ENCODE results near the gene CNTN5.

CNTN5 gene

DNA sequence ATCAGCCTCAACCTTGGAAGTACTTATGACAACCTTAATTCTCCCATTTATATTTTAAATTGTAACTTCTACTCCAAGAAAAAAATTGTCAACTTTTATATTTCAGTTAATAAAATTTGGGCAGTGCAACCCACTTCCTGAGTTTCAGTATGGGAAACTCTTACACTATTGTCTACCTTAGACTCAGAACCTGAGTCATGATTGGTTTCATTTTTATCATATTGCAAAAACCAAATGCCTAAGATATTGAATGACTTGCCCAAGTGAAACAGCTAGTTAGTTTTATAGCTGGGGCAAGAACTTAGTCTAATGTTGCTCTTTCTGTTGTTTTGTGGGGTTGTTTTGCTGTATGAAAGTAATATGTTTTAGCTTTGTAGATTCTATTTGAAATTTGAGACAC lies 1332.3 kb downstream of the CNTN5 start:
- Histone ChIP-seq H3K9me3 (no peaks in the 10 kb centered on the region), H3K36me3 (no peaks in the 10 kb centered on the region), H3K27ac (no peak overlapping the region), H3K4me3 (no peak overlapping the region), H3K27me3 (no peaks in the 10 kb centered on the region), H3K4me1 (no peaks in the 10 kb centered on the region)
- intact Hi-C loops (cut with DNase I; ENCODE audit: low total_unique reads): no loop called here
- TF ChIP-seq, protein P1, sequence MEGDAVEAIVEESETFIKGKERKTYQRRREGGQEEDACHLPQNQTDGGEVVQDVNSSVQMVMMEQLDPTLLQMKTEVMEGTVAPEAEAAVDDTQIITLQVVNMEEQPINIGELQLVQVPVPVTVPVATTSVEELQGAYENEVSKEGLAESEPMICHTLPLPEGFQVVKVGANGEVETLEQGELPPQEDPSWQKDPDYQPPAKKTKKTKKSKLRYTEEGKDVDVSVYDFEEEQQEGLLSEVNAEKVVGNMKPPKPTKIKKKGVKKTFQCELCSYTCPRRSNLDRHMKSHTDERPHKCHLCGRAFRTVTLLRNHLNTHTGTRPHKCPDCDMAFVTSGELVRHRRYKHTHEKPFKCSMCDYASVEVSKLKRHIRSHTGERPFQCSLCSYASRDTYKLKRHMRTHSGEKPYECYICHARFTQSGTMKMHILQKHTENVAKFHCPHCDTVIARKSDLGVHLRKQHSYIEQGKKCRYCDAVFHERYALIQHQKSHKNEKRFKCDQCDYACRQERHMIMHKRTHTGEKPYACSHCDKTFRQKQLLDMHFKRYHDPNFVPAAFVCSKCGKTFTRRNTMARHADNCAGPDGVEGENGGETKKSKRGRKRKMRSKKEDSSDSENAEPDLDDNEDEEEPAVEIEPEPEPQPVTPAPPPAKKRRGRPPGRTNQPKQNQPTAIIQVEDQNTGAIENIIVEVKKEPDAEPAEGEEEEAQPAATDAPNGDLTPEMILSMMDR (IDR thresholded peaks at IDR 0.05): no peak
- DNase-seq: no peak

DNA sequence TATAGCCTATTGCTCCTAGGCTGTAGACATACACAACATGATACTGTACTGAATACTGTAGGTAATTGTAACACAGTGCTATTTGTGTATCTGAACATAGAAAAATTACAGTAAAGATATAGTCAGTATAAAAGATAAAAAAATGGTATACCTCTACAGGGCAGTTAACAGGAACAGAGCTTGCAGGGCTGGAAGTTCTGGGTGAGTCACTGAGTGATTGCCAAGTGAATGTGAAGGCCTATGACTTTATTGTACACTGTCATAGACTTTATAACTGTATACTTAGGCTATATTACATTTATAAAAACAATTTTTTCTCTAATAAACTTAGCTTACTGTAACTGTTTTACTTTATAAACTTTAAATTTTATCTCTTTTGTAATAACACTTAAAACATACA lies 1334.0 kb downstream of the CNTN5 start:
- H3K9me3 ChIP-seq: no peaks in the 10 kb centered on the region
- no peak overlapping the region for H3K27ac ChIP-seq
- H3K4me3 ChIP-seq: no peak overlapping the region
- no peaks in the 10 kb centered on the region for H3K36me3 ChIP-seq
- TF ChIP-seq, protein P1 (IDR thresholded peaks at IDR 0.05): no peak
- intact Hi-C loops (cut with DNase I; ENCODE audit: low total_unique reads): no loop called here
- DNase-seq: no peak
- no peaks in the 10 kb centered on the region for H3K4me1 ChIP-seq
- no peaks in the 10 kb centered on the region for H3K27me3 ChIP-seq

DNA sequence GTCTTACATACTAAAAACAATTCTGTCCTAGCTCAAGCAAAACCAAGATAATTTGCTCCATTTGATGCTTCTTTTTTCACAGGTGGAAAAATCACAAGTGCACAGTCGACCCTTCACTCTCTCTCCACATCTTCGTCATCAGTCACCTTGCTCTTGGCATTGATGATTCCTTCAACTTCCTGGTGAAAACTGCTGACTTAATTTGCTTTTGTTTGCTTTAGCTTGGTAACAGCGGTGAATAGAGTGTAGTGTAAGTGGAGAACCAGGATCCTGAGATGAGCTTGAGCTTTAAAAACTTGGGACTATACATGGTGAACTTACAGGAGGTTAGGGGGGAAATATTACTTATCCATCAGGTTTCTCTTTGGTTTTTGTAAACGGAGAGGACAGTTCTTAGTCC lies 1335.3 kb downstream of the CNTN5 start:
- intact Hi-C loops (cut with DNase I; ENCODE audit: low total_unique reads): no loop called here
- no peak for DNase-seq

DNA sequence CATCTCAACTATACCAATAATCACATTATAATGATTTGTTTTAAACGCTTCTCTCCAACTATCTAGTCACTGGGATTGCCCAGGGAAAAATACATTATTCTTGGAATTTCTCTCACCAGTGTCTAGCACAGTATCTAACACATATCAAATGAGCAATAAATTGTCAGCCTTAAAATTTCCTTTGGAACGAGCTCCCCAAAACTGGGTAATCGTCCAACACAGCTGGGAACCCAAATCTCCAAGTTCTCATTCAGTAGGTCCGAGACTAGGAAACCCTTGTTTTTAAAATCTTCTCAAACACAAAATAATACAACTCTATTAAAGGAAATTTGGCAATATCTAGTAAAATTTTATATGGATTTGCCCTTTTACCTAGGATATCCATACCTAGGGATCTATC lies 1338.5 kb downstream of the CNTN5 start:
- DNase-seq: no peak
- TF ChIP-seq, protein P1 (IDR thresholded peaks at IDR 0.05): no peak
- Histone ChIP-seq H3K9me3 (peaks cover 0 to 3% (median 0%) of the 10 kb centered on the region in 3 donors), H3K27ac (no peak overlapping the region), H3K4me1 (no peaks in the 10 kb centered on the region), H3K27me3 (no peaks in the 10 kb centered on the region), H3K36me3 (no peaks in the 10 kb centered on the region), H3K4me3 (no peak overlapping the region)
- intact Hi-C loops (cut with DNase I; ENCODE audit: low total_unique reads): no loop called here

More for the DNA sequence above, 1335.3 kb downstream of the CNTN5 start:
- H3K36me3 ChIP-seq: no peaks in the 10 kb centered on the region
- H3K27me3 ChIP-seq: no peaks in the 10 kb centered on the region
- H3K27ac ChIP-seq: no peak overlapping the region
- peaks cover 0 to 3% (median 0%) of the 10 kb centered on the region in 3 donors for H3K9me3 ChIP-seq
- TF ChIP-seq, protein P1 (IDR thresholded peaks at IDR 0.05): no peak
- H3K4me3 ChIP-seq: no peak overlapping the region
- no peaks in the 10 kb centered on the region for H3K4me1 ChIP-seq

DNA sequence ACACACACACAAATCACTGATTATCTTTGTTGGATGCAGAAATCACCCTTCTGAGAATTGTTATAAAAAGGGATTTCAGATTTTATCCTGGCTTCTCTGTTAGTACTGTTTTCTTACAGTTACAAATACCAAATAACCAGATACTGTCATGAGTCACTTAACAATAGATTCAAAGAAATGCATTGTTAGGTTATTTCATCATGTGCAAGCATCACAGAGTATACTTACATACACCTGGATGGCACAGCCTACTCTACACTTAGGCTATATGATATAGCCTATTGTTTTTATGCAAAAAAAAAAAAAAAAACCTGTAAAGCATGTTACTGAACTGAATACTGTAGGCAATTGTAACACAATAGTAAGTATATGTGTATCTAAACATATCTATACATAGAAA lies 1347.1 kb downstream of the CNTN5 start:
- no peaks in the 10 kb centered on the region for H3K36me3 ChIP-seq
- no peaks in the 10 kb centered on the region for H3K27me3 ChIP-seq
- H3K27ac ChIP-seq: no peak overlapping the region
- no peak for DNase-seq
- no peaks in the 10 kb centered on the region for H3K4me1 ChIP-seq
- no peak overlapping the region for H3K4me3 ChIP-seq
- intact Hi-C loops (cut with DNase I; ENCODE audit: low total_unique reads): no loop called here
- TF ChIP-seq, protein P1 (IDR thresholded peaks at IDR 0.05): no peak
- peaks cover 0 to 8% (median 3%) of the 10 kb centered on the region in 3 donors for H3K9me3 ChIP-seq

DNA sequence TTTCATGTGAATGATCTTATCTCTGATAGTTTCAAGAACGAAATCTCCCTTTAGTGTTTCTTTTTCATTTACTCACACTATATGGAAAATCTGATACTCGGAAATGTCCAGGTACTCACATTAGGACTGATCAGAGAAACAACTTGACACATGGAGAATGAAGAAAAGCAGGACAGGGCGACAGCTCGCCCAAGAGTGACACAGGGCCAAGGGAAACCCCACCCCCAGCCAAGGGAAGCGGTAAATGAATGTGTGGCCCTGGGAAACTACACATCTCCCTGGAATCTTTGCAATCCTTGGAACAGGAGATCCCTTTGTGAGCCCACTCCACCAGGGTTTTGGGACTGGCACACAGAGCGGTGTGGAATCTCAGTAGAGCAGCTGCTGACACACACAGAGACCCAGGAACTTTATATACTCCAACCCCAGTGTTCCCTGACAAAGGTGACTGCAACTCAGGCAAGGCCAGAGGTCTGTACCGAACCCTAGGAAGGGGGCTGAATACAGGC lies 1362.7 kb downstream of the CNTN5 start:
- TF ChIP-seq, protein P1 (IDR thresholded peaks at IDR 0.05): no peak
- H3K9me3 ChIP-seq: peaks cover 0 to 12% (median 0%) of the 10 kb centered on the region in 3 donors
- H3K36me3 ChIP-seq: no peaks in the 10 kb centered on the region
- intact Hi-C loops (cut with DNase I; ENCODE audit: low total_unique reads): no loop called here
- H3K27ac ChIP-seq: no peak overlapping the region
- no peak overlapping the region for H3K4me3 ChIP-seq
- no peak for DNase-seq
- H3K27me3 ChIP-seq: no peaks in the 10 kb centered on the region
- H3K4me1 ChIP-seq: no peaks in the 10 kb centered on the region
